Small intestine (tissue), 7 donors: ENCODE results near the gene CLEC6A. TPM values are rescaled to one million over a fixed set of nuclear protein-coding genes. Genes with fewer than 3 reads are reported as not detected.
"Not testable (repeated sequence)": the region's sequence is repeated elsewhere in the genome, so short reads cannot be mapped to it uniquely, and the experiment has no call there.

Experiments used
- DNase-seq, 2 donors: peaks; one replicate each; pipeline versions ENCODE4 v3.0.0 to v3.0.0-alpha.2; 2013
- FAIRE-seq: peaks from 2 replicates; lab custom pipeline; 2012; peaks lifted over from hg19 to GRCh38; lab: Jason Lieb, UNC
- H3K27ac ChIP-seq, 3 donors: one replicate each; pipeline ENCODE4 v1.5.1; 2013; ENCODE audit warnings: low read length in 2 of 3, mild to moderate bottlenecking in 2 of 3, control low read depth in 1 of 3, inconsistent platforms in 1 of 3, low read depth in 1 of 3, moderate library complexity in 1 of 3
- H3K27me3 ChIP-seq, 3 donors: one replicate each; pipeline ENCODE4 v1.6.1; 2013; ENCODE audit warnings: low read length in 3 of 3, inconsistent platforms in 1 of 3; ENCODE audit not compliant: control insufficient read depth in 3 of 3, insufficient read depth in 3 of 3
- H3K36me3 ChIP-seq, 3 donors: one replicate each; pipeline ENCODE4 v1.6.1; 2013; ENCODE audit warnings: low read length in 3 of 3, inconsistent platforms in 1 of 3, low read depth in 1 of 3, mild to moderate bottlenecking in 1 of 3, moderate library complexity in 1 of 3; ENCODE audit not compliant: control insufficient read depth in 3 of 3, insufficient read depth in 2 of 3
- H3K4me1 ChIP-seq, 3 donors: one replicate each; pipeline ENCODE4 v1.6.1; 2013; ENCODE audit warnings: low read length in 2 of 3, inconsistent platforms in 1 of 3, low read depth in 1 of 3, mild to moderate bottlenecking in 1 of 3, moderate library complexity in 1 of 3; ENCODE audit not compliant: control insufficient read depth in 3 of 3, insufficient read depth in 2 of 3
- H3K4me3 ChIP-seq, 3 donors: one replicate each; pipeline ENCODE4 v1.5.1; 2013; ENCODE audit warnings: low read length in 3 of 3, control low read depth in 1 of 3, inconsistent platforms in 1 of 3, low read depth in 1 of 3, mild to moderate bottlenecking in 1 of 3, moderate library complexity in 1 of 3
- H3K9me3 ChIP-seq, 2 donors: one replicate each; pipeline ENCODE4 v1.6.1; 2013; ENCODE audit warnings: low read depth in 1 of 2, low read length in 1 of 2; ENCODE audit not compliant: control insufficient read depth in 2 of 2, insufficient read depth in 1 of 2
- WGBS, 3 donors: extraction: QIAGEN DNeasy Blood & Tissue Kit; methylation state at CpG; one replicate each; pipeline ENCODE4 v1.1.7; 2013; 5-methylcytosine and 5-hydroxymethylcytosine counted together
- polyA plus RNA-seq, 4 donors: library from polyadenylated mRNA; stranded (reverse) in 3 of 4; unstranded in 1 of 4; fragments of 200-250 nt in 3 of 4; fragments of 120-200 nt in 1 of 4; gene quantifications; one replicate each; pipeline versions ENCODE4 v1.2.1 to v1.2.3, GENCODE V29; 2013
- donor health status: healthy with polysubstance abuse.
- donor health status: control.
- donor health status: control.
- donor health status: Bipolar disorder and iron deficiency.
- donor health status: healthy.

The CLEC6A gene
- polyA plus RNA-seq, 4 donors = 0.04 TPM; not detected in 3

DNA sequence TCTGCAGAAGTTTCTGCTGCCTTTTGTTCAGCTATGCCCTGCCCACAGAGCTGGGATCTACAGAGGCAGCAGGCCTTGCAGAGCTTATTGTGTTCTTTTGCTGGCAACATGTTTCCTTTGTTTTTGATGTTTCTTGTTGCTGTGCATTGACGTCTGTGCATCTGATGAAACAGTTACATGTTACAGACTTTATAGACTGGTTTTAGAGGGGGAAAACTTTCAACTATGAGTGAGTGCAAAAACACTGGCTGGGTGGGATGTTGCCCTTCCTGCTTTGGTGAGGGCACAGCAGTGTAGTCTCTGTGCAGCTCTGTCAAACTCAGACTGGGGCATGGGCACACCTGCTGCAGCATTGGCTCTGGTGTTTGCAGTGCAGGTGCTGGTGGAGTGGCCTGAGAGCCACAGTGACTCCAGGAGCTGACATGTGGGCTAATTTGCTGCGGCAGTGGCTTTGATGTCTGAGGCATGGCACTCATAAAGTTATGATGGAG, 26.9 kb downstream of the CLEC6A start:
- H3K27ac ChIP-seq = no peak overlapping the region
- H3K27me3 ChIP-seq = no peaks in the 10 kb centered on the region
- H3K4me1 ChIP-seq = no peaks in the 10 kb centered on the region
- FAIRE-seq (no peak), DNase-seq (peak in 1 of 2 donors; percentile 20)
- no peaks in the 10 kb centered on the region for H3K36me3 ChIP-seq
- WGBS, 3 donors = 17 to 68% (median 48%) methylated on average over 2 of the region's 2 CpGs
- no peaks in the 10 kb centered on the region for H3K9me3 ChIP-seq
- H3K4me3 ChIP-seq = no peak overlapping the region

DNA sequence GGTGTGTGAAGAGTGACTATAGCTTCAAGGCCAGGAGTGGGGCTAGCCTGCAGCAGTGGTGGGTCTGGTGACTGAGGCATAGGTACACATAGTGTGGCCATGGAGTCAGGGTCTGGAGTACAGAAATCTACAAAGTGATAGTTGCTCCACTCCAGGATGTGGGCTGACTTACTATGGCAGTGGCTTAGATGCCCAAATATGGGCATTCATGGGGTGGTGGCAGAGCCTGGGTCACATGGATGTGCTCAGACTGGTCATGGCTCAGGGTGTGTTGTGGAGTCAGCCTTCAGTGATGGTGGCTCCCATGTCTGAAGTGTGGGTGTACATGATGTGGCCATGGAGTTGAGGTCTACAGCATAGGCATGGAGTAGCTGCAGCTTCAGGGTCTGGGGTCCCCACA, 27.3 kb downstream of the CLEC6A start:
- Histone ChIP-seq H3K4me1 (no peaks in the 10 kb centered on the region), H3K36me3 (no peaks in the 10 kb centered on the region), H3K27me3 (no peaks in the 10 kb centered on the region), H3K27ac (no peak overlapping the region), H3K9me3 (no peaks in the 10 kb centered on the region), H3K4me3 (no peak overlapping the region)
- DNase-seq = peak in 1 of 2 donors; percentile 9
- FAIRE-seq = no peak

DNA sequence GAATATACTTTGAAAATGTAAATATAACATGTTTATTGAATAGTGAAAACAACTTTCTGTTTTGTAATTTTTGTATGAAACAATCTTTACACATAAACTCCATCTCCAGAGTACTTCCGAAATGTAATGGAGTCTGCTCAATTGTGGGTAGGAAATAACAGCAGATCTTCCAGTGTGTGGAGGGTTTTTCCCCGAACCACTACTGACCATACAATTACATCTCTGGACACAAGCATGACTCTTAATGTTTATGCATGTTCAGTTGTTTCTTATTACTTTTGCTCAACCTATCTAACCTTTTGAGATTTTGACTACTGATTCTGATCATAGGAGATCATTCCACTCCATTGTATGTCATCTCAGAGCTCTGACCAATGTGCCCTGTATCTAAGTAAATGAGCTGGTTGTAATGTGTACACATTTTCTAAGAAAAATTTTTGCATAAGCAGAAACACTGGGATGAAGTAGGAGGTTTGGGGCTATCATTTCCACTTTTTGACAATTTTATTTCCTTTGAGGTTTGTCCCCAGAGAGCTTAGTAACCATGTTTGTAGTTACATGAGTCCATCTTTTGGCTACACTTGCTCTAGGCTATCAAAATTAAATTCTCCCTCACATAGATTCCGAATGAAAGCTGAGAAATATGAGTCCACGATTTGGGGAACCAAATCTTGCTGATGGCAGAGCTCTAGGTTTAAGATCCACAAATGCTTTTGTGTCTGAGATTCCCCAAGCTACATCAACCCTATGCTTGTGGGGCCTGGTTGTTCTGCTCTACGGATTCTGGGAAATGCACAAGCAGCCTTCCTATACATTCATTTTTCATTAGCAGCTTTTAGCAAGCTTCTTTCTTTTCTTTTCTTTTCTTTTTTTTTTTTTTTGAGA, 36.1 kb downstream of the CLEC6A start:
- DNase-seq (no peak), FAIRE-seq (no peak)
- 82 to 87% (median 83%) methylated on average over 5 of the region's 5 CpGs for WGBS, 3 donors
- no peaks in the 10 kb centered on the region for H3K4me1 ChIP-seq
- no peaks in the 10 kb centered on the region for H3K36me3 ChIP-seq
- H3K9me3 ChIP-seq = no peaks in the 10 kb centered on the region
- H3K27me3 ChIP-seq = no peaks in the 10 kb centered on the region
- no peak overlapping the region for H3K27ac ChIP-seq
- H3K4me3 ChIP-seq = no peak overlapping the region

DNA sequence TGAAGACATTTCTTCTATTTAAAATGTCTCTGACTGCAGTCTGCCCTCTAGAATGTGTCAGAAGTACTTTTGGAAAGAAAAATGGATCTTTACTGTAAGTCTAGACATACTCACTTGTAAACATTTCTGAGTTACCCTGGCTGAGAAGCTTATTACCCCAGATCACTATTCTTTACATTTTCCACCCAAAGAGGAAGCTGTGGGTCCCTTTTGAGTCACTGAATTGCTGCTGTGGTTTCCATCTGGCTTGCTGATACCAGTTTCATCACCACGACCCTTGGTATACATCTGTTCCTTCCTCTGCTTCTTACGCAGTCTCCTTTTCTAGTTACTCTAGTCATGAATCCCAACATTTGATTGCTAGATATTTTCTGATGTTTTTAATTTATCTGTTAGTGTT, 37.3 kb downstream of the CLEC6A start:
- no peak for FAIRE-seq
- Histone ChIP-seq H3K4me1 (no peaks in the 10 kb centered on the region), H3K27me3 (no peaks in the 10 kb centered on the region), H3K27ac (no peak overlapping the region), H3K4me3 (no peak overlapping the region), H3K9me3 (no peaks in the 10 kb centered on the region), H3K36me3 (no peaks in the 10 kb centered on the region)
- 33 to 63% (median 40%) methylated on average over 1 to 2 of the region's 2 CpGs for WGBS, 3 donors
- peak; percentile 6 to 48 for DNase-seq

GRCh38 chr12:8495671-8496070, 39.9 kb downstream of the CLEC6A start:
- not testable (repeated sequence) for H3K4me1 ChIP-seq, H3K9me3 ChIP-seq, H3K4me3 ChIP-seq, H3K27me3 ChIP-seq, H3K27ac ChIP-seq, DNase-seq, H3K36me3 ChIP-seq, FAIRE-seq
- 83 to 93% (median 93%) methylated on average over 4 of the region's 4 CpGs for WGBS, 3 donors

DNA sequence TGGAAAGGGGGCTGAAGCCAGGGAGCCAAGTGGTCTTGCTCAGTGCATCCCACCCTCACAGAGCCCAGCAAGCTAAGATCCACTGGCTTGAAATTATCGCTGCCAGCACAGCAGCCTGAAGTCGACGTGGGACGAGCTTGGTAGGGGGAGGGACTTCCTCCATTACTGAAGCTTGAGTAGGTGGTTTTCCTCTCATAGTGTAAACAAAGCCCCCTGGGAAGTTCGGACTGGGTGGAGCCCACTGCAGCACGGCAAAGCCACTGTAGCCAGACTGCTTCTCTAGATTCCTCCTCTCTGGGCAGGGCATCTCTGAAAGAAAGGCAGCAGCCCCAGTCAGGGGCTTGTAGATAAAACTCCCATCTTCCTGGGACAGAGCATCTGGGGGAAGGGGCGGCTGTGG, 40.3 kb downstream of the CLEC6A start:
- WGBS, 3 donors = 48 to 76% (median 68%) methylated on average over 7 of the region's 7 CpGs
- H3K4me1 ChIP-seq, H3K27me3 ChIP-seq, H3K9me3 ChIP-seq, FAIRE-seq, H3K36me3 ChIP-seq, DNase-seq, H3K27ac ChIP-seq, H3K4me3 ChIP-seq: not testable (repeated sequence)

- Histone ChIP-seq H3K4me1 (no peaks in the 10 kb centered on the region), H3K36me3 (no peaks in the 10 kb centered on the region), H3K9me3 (no peaks in the 10 kb centered on the region), H3K4me3 (no peak overlapping the region), H3K27ac (no peak overlapping the region), H3K27me3 (peaks cover 0 to 4% (median 0%) of the 10 kb centered on the region in 3 donors)
- FAIRE-seq (no peak), DNase-seq (no peak)
- 49 to 52% (median 51%) methylated on average over 4 of the region's 4 CpGs for WGBS, 3 donors
These were observed 43.9 kb downstream of the CLEC6A start for GRCh38 chr12:8499616-8500015.

- Histone ChIP-seq H3K27me3 (peaks cover 0 to 4% (median 0%) of the 10 kb centered on the region in 3 donors), H3K4me3 (no peak overlapping the region), H3K27ac (no peak overlapping the region), H3K9me3 (no peaks in the 10 kb centered on the region), H3K4me1 (no peaks in the 10 kb centered on the region), H3K36me3 (no peaks in the 10 kb centered on the region)
- no peak for FAIRE-seq
- 65 to 77% (median 74%) methylated on average over 3 of the region's 3 CpGs for WGBS, 3 donors
- DNase-seq = peak in 1 of 2 donors; percentile 3
These were observed 46.0 kb downstream of the CLEC6A start for GRCh38 chr12:8501720-8502119.
